GM12874 (cell line): Measurements from ENCODE around the gene RHBDL1.

Experiments used
- TF ChIP-seq, protein P1 (sequence below): IDR thresholded peaks from 2 replicates; pipeline ENCODE4 v1.5.1; 2011; ENCODE audit warnings: low read depth, mild to moderate bottlenecking, control low read depth, low read length, moderate library complexity; ENCODE audit not compliant: insufficient read depth

RHBDL1 gene

GRCh38 chr16:646679-647172 lies 28.7 kb upstream of the RHBDL1 start:
- TF ChIP-seq, protein P1, sequence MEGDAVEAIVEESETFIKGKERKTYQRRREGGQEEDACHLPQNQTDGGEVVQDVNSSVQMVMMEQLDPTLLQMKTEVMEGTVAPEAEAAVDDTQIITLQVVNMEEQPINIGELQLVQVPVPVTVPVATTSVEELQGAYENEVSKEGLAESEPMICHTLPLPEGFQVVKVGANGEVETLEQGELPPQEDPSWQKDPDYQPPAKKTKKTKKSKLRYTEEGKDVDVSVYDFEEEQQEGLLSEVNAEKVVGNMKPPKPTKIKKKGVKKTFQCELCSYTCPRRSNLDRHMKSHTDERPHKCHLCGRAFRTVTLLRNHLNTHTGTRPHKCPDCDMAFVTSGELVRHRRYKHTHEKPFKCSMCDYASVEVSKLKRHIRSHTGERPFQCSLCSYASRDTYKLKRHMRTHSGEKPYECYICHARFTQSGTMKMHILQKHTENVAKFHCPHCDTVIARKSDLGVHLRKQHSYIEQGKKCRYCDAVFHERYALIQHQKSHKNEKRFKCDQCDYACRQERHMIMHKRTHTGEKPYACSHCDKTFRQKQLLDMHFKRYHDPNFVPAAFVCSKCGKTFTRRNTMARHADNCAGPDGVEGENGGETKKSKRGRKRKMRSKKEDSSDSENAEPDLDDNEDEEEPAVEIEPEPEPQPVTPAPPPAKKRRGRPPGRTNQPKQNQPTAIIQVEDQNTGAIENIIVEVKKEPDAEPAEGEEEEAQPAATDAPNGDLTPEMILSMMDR: no peak

DNA sequence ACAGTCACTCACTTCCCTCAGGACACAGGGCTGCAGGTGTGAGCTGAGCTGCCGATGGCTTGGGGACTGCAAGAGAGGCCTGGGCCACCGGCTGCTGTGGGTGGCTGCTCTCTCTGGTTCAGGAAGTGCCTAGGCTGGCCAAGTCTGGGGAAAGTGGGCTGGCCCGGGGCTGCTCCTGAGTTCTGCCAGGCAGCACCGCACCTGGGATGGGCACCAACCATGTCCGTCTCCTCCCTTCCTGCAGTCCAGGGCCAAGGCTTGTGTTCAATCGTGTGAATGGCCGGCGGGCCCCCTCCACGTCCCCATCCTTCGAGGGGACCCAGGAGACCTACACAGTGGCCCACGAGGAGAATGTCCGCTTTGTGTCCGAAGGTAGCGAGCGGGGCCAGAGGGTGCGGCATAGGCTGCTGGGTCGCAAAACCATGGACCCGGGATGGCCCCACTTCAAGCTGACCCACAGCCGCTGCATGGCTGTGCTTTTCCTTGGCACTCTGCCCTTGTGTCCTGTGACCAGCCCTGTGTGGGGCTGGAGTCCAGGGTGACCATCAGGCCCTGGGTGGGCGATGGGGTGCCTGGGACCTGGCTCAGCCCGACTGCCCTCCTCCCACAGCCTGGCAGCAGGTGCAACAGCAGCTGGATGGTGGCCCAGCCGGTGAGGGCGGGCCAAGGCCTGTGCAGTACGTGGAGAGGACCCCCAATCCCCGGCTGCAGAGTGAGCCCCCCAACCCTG lies 28.1 kb upstream of the RHBDL1 start:
- TF ChIP-seq, protein P1: no peak

GRCh38 chr16:648071-648780 lies 27.2 kb upstream of the RHBDL1 start:
- TF ChIP-seq, protein P1: peak; percentile 89

DNA sequence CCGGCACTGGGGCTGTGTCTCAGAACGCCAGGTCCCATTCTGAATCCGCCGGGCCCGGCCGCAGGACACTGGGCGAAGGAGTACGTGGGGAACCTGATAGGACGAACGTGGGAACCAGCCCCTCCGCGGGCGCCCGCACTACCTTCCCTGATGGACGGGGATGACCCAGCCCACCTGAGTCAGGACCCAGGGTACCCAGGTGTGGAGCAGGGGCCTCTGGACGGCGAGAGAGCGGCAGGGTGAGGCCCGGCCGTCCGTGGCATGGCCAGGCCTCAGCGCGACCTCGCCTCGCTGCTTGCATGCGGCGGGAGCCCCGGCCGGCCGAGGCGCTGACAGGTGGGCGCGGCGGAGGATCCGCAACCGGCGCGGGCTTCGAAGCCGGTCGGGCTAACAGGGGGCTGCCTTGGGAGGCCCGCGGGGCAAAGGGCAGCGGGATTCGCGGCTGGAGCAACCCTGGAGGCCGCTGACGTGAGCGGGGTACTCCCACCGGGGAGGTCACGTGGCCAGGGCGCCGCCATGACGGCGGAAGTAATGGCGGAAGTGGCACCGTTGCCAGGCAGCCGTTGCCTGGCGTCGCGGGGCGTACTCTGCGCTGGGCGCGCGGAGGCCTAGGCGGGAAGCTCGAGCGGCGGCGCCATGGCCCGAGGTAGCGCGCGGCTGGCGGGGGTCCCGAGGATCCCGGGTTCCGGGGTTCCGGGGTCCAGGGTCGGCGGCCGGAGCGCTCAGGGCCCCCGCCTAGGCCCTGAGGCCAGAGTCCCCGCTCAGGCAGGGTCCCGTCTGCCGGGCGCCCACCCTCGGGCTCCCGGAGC lies 26.5 kb upstream of the RHBDL1 start, which contains the start of gene WDR90:
TSS of gene WDR90 (plus strand) at position 585 of the 809 bp plus-strand sequence. CDS start at position 637, 52 bp downstream.
- TF ChIP-seq, protein P1: no peak

GRCh38 chr16:649631-650030 lies 25.8 kb upstream of the RHBDL1 start:
- TF ChIP-seq, protein P1: no peak

- TF ChIP-seq, protein P1: no peak
These were observed 23.6 kb upstream of the RHBDL1 start for GRCh38 chr16:651844-652243.
